Measurements from ENCODE around the gene SCAMP3. TPM values are rescaled to one million over a fixed set of nuclear protein-coding genes. Genes with fewer than 3 reads are reported as not detected.

The SCAMP3 gene
- total and polyA plus RNA-seq, 2 experiments from 2014 or later: 67.3 to 172 TPM

GRCh38 chr1:155304558-155305063 lies 42.5 kb upstream of the SCAMP3 start:
- no peaks in the 10 kb centered on the region for H3K27me3 ChIP-seq
- TF ChIP-seq, protein P1, sequence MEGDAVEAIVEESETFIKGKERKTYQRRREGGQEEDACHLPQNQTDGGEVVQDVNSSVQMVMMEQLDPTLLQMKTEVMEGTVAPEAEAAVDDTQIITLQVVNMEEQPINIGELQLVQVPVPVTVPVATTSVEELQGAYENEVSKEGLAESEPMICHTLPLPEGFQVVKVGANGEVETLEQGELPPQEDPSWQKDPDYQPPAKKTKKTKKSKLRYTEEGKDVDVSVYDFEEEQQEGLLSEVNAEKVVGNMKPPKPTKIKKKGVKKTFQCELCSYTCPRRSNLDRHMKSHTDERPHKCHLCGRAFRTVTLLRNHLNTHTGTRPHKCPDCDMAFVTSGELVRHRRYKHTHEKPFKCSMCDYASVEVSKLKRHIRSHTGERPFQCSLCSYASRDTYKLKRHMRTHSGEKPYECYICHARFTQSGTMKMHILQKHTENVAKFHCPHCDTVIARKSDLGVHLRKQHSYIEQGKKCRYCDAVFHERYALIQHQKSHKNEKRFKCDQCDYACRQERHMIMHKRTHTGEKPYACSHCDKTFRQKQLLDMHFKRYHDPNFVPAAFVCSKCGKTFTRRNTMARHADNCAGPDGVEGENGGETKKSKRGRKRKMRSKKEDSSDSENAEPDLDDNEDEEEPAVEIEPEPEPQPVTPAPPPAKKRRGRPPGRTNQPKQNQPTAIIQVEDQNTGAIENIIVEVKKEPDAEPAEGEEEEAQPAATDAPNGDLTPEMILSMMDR (IDR thresholded peaks at IDR 0.05; ENCODE audit: low read depth, low read length): no peak
- no peaks in the 10 kb centered on the region for H3K4me1 ChIP-seq (ENCODE audit: low read depth)
- H3K4me3 ChIP-seq: no peak overlapping the region
- no peaks in the 10 kb centered on the region for H3K9me3 ChIP-seq (ENCODE audit: low read depth)
- DNase-seq (ENCODE audit: low read depth in 1 of 2, low spot score in 1 of 2): no peak
- no peak overlapping the region for H3K27ac ChIP-seq
- no peaks in the 10 kb centered on the region for H3K36me3 ChIP-seq

- no peak for DNase-seq (ENCODE audit: low read depth in 1 of 2, low spot score in 1 of 2)
- Histone ChIP-seq H3K4me1 (ENCODE audit: low read depth) (peaks cover 12% of the 10 kb centered on the region), H3K9me3 (ENCODE audit: low read depth) (no peaks in the 10 kb centered on the region), H3K36me3 (no peaks in the 10 kb centered on the region), H3K4me3 (no peak within 1 kb of the TSS), H3K27ac (no peak within 1 kb of the TSS), H3K27me3 (peaks cover 2% of the 10 kb centered on the region)
- TF ChIP-seq, protein P1 (IDR thresholded peaks at IDR 0.05; ENCODE audit: low read depth, low read length): no peak
These were observed 39.2 kb upstream of the SCAMP3 start, which contains the start of gene PKLR for GRCh38 chr1:155301342-155301841. Gene PKLR, minus strand, starts transcription at chr1:155301438. Its CDS starts 43 bp downstream, at chr1:155301395.

- Histone ChIP-seq H3K36me3 (no peaks in the 10 kb centered on the region), H3K27me3 (peaks cover 8% of the 10 kb centered on the region), H3K4me1 (ENCODE audit: low read depth) (peaks cover 12% of the 10 kb centered on the region), H3K4me3 (no peak overlapping the region), H3K27ac (no peak overlapping the region), H3K9me3 (ENCODE audit: low read depth) (no peaks in the 10 kb centered on the region)
- DNase-seq (ENCODE audit: low read depth in 1 of 2, low spot score in 1 of 2): no peak
- TF ChIP-seq, protein P1 (IDR thresholded peaks at IDR 0.05; ENCODE audit: low read depth, low read length): no peak
These were observed 38.6 kb upstream of the SCAMP3 start for GRCh38 chr1:155300553-155301329.

DNA sequence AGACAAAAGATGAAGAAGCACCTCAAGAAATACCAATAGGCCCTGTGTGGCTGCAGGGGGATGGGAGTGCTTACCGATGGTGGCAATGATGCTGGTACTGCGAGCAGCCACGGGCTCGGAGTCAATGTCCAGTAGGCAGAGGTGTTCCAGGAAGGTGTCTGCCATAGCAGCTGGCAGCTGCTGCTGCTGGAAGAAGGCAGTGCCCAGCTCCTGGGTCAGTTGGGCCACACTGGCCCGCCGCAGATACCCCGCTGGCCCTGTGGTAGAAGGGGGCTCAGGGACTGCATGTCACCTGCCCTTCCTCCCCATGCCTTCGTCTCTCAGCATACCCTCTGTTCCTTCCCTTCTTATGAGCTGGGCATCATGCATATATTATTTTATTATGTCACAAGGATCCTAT lies 37.9 kb upstream of the SCAMP3 start:
- Histone ChIP-seq H3K9me3 (ENCODE audit: low read depth) (no peaks in the 10 kb centered on the region), H3K27ac (no peak overlapping the region), H3K4me3 (no peak overlapping the region), H3K4me1 (ENCODE audit: low read depth) (peaks cover 12% of the 10 kb centered on the region), H3K27me3 (peaks cover 15% of the 10 kb centered on the region), H3K36me3 (no peaks in the 10 kb centered on the region)
- TF ChIP-seq, protein P1 (IDR thresholded peaks at IDR 0.05; ENCODE audit: low read depth, low read length): no peak
- no peak for DNase-seq (ENCODE audit: low read depth in 1 of 2, low spot score in 1 of 2)

GRCh38 chr1:155297384-155297783 lies 35.2 kb upstream of the SCAMP3 start:
- Histone ChIP-seq H3K4me3 (no peak overlapping the region), H3K36me3 (no peaks in the 10 kb centered on the region), H3K27me3 (peaks cover 40% of the 10 kb centered on the region), H3K4me1 (ENCODE audit: low read depth) (peaks cover 12% of the 10 kb centered on the region), H3K9me3 (ENCODE audit: low read depth) (no peaks in the 10 kb centered on the region), H3K27ac (peak overlapping the region; percentile 31)
- no peak for DNase-seq (ENCODE audit: low read depth in 1 of 2, low spot score in 1 of 2)
- TF ChIP-seq, protein P1 (IDR thresholded peaks at IDR 0.05; ENCODE audit: low read depth, low read length): no peak
